ENCODE results near the gene KIF3A.

- TF ChIP-seq, protein P1, sequence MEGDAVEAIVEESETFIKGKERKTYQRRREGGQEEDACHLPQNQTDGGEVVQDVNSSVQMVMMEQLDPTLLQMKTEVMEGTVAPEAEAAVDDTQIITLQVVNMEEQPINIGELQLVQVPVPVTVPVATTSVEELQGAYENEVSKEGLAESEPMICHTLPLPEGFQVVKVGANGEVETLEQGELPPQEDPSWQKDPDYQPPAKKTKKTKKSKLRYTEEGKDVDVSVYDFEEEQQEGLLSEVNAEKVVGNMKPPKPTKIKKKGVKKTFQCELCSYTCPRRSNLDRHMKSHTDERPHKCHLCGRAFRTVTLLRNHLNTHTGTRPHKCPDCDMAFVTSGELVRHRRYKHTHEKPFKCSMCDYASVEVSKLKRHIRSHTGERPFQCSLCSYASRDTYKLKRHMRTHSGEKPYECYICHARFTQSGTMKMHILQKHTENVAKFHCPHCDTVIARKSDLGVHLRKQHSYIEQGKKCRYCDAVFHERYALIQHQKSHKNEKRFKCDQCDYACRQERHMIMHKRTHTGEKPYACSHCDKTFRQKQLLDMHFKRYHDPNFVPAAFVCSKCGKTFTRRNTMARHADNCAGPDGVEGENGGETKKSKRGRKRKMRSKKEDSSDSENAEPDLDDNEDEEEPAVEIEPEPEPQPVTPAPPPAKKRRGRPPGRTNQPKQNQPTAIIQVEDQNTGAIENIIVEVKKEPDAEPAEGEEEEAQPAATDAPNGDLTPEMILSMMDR (IDR thresholded peaks at IDR 0.05): no peak
- no peak for TF ChIP-seq EZH2 (IDR thresholded peaks at IDR 0.05)
These were observed 63.9 kb downstream of the KIF3A start for GRCh38 chr5:132673488-132673887.
